D341Med (cell line): ENCODE results near the gene STK32A.
A peak's percentile ranks its signal among the peaks of the same experiment; 100 is the strongest.
"Not testable (repeated sequence)": the region's sequence is repeated elsewhere in the genome, so short reads cannot be mapped to it uniquely, and the experiment has no call there.

ENCODE experiments used
- DNase-seq: peaks from one replicate; pipeline ENCODE4 v3.0.0; 2012; ENCODE audit warnings: low spot score

The STK32A gene

DNA sequence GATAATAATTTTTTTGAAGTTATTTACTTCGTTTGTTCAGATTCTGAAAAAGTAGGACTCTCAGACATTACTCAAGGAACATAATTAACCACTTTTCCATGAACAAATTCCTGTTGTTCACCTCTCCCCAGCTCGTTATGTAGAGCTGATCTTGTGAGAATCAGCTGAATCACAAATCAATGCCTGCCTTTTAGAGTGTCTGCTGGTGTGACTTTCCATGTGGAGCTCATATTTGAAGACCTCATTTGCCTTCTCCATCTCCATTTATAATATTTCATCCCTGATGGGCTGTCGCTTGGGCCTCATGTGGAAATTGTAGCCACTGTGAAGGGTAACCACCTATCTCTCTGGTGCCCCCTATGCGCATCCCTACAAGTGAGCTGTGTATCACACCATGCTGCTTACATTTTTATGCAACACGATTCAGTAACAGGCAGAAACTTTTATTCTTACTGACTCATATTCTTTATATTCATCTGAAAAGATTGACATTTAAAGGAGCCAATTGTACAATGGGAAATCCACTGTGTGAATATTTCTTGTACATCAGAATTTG, 111.3 kb downstream of the STK32A start:
- peak; percentile 29 for DNase-seq

DNA sequence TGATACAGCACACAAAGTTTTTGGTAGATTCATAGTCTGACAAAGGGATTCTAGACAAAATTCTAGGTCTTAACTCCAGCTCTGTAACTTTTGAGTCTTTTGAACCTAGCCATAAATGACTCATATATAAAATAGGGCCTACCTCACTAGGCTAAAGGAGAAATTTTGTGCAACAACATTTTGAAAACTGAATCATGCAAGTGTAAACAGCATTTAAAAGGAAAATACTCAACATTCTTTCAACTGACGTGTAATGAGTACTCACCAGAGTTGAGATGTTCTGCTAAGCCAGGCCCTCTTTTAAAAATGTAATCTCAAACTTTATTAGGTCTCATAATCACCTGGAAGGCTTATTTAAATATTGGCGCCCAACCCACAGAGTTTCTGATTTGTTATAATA, 113.2 kb downstream of the STK32A start:
- no peak for DNase-seq

DNA sequence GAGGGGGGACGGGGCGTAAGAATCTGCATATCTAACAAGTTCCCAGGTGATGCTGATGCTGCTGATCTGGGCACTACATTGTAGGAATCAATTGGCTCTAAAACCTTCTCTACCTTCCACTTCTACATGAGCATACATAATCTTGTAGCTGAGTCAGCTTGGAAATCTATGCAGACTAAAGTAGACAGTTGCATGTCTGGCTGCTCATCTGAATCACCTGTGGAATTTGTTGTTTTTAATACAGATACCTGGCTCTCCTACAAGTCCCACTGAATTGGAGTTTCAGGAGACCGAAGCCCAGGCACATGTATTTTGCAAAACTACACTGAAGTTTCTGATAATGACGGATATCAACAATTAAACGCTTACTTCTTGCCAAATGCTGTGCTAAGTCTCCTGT, 113.6 kb downstream of the STK32A start:
- DNase-seq: no peak

DNA sequence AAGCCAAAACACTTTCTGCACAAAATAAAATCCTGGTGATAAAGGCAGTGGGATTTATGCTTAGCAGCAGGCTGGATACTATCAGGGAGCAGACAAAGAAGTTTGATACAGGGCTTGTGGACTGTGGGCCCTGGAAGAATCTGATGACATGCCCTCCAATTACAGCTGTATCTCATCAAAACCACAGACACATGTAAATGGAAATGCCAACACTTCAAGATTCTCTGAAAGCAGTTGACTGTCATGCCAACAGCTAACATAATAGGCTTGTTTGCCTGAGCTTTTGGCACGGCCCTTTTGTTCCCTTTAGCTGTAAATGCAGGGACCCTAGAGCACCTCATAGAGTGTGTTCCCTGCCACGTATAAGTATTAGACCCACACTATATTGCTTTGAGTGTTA, 114.4 kb downstream of the STK32A start:
- DNase-seq: no peak

DNA sequence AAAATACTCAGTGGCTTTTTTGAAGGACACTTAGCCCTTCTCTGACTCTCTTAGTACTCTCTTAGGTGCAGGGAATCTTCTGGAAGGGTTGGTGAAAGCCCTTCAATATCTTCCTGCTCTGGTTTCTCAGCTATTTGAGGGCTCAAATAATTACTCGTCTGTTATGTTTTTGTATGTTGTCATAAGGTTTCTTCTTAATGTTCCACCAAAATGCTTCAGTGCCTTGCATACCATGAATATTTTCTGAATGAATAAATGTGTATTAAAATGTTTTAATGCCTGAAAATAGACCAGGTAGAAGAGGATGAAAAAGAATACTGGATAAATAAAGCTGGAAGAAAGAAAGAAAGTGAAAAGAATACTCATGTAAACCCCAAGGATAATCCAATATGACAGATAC, 124.3 kb downstream of the STK32A start:
- no peak for DNase-seq

DNA sequence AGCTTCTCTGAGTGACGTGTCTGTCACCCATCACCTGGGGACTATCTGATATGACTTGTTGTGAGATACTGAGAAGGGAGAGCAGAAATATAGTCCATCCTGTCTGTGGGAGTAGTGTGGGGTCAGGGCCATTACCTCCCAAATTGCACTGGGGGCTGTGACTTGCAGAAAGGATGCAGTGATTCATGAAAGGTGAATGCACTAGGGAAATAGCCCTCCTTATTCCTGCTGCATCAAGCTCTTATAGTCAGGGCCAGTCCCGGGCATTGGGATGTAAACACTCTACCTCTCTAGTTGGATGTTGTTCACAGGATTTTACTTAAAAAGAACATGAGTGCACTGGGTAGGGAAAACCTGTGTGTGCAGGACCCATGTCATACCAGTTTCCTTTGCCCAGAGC, 124.8 kb downstream of the STK32A start:
- DNase-seq: no peak

DNA sequence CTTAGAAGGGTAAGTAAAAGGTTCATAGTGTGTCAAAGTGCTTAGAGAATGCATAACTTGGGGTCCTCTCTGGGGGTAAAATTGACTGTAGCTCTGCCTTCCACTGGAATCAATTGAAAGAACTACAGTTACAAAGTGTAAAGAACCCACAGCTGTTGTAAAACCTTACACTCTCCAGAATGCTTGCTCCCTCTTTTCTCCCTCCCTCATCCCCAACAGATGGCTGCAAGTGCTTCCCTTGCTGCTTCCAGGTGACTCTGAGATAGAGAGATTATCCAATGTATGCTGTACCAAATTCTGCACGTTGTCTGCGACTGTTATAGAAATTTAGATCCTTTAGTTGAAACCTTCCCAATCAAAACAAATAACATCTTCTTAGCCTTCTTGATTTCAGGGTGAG, 126.0 kb downstream of the STK32A start:
- no peak for DNase-seq

DNA sequence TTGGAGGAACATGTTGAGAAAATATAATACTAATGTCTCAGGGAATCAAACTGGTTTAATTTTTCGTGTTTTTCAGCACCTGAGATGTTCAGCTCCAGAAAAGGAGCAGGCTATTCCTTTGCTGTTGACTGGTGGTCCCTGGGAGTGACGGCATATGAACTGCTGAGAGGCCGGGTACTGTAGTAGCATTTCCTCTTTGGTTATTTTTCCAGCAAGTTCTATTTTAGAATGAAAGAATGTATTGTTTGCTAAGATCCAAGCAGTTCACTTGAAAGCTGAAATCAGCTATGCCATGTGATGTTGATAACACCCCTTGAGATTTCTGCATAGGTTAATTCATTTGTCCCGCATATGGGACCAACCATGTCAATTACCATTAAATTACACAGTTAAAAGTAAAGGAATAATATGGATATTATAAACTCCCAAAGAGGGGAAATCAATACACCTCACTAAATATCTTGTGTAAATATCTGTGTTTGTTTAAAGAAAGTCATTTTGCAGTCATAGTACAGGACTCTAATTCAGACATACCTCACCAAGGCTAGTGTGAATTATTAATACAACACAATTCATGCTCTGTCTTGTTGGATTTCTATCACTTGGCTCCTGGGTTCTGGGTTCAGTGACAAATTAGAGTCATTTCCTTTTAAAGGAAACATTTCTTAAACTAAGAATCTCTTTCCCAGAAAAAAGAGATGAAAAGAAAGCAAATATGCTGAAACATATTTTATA, 126.8 kb downstream of the STK32A start:
- no peak for DNase-seq

DNA sequence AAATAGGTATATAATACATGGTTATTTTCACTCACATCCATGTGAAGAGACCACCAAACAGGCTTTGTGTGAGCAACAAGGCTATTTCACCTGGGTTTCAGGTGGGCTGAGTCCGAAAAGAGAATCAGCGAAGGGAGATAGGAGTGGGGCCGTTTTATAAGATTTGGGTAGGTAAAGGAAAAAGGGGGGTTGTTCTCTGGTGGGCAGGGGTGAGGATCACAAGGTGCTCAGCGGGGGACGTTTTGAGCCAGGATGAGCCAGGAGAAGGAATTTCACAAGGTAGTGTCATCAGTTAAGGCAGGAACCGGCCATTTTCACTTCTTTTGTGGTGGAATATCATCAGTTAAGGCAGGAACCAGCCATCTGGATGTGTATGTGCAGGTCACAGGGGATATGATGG, 132.6 kb downstream of the STK32A start:
- DNase-seq: not testable (repeated sequence)

DNA sequence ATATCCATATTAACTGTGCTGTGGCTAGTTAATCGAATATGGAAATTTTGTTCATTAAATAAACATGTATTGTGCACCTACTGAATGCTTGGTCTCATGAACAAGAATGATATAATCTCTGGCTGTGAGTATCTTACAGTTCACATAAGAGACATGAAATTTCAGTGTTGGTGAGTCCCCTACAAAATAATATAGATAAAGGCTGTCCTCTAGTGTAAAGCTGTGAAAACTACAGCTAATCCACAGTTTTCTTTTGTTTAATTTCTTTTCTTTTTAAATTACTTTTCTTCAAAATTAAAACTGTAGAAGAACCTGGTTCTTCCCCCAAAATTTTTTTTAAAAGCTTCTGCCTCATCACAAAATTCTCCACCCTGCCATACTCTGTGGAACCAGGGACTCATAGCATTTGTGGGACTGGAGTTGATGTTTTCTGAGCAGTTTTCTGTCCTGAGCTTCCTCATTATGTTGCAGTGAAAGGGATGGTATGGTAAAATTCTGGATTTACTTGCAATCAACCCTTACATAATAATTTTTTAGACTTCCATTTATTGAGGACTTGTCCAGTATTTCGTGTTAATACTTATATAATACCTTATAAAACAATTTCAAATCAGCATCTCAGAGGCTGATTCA, 135.0 kb downstream of the STK32A start:
- no peak for DNase-seq

DNA sequence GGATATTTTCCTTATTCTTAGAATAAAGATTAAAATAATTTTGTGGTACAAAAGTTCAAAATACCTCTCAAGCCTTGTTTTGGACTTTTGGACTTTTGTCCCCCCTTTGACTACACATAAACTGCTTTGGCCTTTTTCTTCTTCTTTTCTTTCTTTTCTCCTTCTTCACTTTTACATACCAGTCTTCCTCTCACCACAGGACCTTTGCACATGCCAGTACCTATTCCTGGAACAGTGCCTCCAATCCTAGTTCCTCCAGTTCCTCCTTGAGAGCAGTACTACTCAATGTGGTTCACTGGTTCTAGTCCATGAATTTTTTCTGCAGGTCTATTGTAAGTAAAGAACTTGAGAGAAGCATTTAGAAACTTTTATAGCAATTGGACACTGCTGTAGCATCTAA, 136.5 kb downstream of the STK32A start:
- DNase-seq: no peak

DNA sequence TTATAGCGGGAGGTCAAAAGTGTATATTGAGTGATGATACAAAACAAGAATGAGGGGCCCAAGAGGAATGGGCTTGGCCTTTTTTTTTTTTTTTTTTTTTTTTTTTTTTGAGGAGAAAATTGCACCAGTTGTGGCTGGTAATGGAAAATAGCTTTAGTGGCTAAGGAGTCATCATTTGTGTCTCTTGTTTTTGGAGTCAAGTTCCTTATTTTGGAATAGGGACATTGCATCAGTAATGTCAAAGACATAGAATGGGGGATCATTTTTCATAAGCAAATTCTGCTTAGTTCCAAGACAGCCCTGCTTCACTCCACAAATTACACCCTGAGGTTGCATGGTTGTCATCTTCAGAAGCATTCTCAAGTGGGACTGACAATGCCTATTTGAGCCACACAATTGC, 137.4 kb downstream of the STK32A start:
- DNase-seq: no peak

DNA sequence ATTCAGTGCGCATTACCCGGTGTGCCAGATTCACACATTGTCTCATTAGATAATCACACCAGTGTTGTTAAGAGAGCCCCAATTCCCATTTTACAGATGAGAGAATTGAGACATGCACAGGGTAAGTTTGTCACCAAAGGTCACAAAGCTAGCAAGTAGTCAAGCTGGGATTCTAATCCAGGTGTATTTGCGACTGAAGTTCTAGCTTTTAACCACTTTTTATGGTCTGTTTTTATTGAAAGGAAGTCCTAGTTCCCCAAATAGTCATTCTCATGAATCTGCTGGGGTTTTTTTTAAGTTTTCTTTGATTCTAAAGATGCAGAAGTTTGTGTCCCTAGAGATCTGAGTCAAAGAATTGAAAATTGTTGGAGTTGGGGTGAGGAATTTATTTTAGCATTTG, 138.5 kb downstream of the STK32A start:
- no peak for DNase-seq

DNA sequence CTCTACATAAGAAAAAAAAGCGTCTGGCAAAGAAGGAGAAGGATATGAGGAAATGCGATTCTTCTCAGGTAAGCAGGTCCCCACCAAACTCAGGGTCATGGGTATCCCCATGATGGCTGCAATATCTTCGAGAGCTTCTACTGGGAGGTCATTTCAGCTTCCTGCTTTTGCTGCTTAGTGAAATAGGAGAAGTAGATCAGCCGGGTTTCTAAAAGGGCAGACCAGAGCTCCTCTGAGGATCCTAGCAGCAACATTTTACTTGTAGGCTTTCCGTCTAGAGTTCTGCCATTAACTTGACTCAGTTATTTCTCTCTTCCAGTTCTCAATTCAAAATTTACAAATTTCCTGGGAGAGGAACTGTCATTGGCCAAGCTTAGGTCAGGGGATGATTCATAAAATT, 140.3 kb downstream of the STK32A start:
- no peak for DNase-seq

DNA sequence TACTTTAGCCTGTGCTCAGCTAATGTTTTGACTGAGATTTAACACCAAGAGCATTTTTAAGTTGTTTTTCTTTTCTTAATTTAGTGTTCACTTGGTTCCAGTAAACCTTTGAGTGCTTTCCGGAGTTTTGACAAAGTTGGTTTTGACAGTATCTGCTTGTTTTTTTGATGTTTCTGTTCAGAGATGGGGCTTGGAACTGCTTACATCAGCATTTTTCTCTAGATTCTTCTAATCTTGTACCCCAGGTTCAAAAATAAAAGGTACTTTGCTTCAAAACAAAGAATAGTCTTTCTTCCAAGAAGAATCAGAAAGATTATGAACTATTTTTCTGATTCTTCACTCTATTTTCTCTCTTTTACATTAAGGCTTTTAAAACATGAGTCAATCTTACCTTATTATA, 142.9 kb downstream of the STK32A start:
- no peak for DNase-seq

DNA sequence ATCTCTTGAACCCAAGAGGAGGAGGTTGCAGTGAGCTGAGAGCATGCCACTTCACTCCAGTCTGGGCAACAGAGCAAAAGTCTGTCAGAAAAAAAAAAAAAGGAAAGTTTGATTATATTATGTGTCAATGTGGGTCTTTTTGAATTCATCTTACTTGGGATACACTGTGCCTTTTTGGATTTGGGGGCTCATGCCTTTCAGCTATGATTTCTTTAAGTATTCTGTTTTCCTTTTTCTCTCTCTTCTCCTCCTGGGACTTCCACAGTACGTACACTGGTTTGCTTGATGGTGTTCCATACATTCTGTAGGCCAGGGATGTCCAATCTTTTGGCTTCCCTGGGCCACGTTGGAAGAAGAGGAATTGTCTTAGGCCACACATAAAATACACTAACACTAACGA, 146.7 kb downstream of the STK32A start:
- no peak for DNase-seq

DNA sequence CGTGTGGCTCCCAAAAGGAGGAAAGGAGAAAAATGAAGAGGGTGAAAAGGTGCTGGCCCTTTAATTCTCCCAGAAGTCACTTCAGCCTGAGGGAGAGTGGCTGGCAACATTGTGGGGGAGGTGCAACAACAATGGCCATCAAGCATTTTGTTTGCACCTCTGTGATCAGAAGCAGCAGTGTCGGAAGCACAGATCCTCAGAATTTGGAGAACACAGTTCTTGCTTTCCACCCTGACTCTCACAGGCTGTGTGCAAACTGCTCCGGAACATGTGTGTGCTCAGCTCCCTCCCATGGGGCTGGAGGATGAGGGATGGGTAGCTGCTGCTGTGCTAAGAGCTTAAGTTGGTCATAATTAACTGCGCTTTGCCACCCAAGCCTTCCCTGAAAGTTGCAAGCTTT, 147.9 kb downstream of the STK32A start:
- DNase-seq: peak; percentile 58

DNA sequence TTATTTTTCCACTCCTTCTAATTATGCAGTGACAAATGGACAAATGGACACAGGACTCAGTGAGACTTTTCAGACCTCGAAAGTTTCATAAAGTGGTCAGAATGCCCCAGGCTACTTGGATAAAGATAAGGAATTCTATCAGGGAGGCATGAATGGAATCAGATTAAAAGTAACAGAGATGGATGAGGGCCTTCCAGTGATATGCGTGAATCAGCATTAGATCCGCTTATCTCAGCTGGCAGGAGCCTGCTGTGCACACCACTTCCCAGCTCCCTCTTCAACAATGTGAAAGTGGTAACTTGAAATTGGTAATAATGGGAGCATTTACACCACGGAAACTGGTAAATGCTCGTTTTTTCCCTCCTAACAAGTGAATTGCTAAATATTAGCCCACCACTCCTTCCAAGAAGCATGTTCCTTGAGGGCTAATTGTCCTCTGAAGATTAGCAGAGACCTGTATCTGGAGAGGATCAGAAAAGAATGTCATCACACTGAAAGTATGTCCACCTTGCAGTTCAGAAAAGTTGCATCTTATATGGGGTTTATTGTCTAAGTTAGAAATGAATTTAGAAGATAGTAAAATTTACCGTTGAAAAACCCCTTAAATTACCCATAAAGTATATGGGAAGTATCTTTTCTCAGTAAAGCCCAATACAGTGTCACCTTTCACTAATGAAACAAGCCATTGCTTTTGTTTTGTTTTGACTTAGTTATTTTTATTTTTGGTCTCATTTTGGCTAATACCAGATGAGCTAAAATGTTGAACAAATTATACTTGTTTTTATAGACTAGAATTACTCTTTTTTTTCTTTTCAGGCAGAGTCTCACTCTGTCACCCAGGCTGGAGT, 149.7 kb downstream of the STK32A start:
- peak; percentile 54 for DNase-seq

DNA sequence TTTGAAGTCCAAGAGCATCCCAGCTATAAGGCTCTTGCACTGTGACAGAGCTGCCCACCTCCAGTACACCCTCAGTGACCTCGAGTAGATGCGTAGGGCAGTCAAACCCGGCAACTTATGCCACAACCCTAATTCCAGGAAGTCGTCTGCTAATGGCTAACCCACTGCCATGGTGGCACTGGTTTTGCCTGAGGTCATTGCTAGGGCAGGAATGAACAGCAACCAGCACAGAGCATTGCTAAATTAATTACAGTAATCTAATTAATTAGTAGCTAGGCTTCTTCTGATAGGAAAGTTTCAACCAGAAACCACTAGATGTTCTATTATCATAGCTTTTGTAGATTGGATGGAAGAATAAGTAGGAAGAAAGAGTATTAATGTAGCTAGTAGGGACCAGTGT, 152.3 kb downstream of the STK32A start:
- DNase-seq: no peak

DNA sequence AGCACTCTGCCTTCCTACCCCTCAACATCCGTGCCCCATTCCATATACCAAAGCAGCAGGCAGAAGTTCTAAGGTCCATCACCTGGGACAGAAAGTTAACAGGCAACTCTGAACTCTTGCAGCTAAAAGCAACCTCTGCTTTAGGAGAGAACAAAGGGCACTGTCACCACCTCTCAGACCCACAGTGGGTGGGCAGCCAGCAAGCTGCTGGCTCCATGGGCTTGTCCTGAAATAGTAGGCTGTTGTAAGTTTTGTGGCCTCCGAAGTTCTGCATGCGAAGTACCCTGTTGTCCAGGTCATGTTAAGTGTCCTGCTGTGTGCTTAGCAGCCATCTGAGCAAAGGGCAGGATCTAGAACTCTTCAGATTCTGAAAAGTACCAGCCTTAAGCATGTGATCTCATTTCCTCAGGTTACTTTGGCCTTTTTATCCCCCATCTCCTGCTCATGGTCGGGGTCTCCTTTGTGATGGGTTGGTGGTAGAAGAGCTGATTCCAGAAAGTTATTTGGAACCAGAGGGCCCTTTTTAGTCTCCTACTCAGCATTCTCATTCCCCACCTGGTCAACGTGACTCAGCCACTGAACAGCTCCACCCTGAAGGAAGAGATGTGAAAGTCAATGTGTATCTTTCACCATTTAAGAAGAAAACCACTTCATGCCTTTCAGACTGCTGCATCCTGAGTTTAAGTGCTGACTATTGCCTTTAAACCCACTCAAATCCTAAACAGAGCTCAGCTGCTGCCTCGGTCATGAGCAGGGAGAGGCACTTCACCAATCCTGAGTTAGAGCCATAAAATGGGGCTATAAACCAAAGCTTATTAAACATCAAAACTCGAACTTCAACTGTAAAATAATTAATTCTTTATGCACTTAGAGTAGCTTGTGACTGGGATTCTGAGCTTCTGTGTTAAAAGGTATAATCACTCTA, 153.6 kb downstream of the STK32A start:
- DNase-seq: no peak

DNA sequence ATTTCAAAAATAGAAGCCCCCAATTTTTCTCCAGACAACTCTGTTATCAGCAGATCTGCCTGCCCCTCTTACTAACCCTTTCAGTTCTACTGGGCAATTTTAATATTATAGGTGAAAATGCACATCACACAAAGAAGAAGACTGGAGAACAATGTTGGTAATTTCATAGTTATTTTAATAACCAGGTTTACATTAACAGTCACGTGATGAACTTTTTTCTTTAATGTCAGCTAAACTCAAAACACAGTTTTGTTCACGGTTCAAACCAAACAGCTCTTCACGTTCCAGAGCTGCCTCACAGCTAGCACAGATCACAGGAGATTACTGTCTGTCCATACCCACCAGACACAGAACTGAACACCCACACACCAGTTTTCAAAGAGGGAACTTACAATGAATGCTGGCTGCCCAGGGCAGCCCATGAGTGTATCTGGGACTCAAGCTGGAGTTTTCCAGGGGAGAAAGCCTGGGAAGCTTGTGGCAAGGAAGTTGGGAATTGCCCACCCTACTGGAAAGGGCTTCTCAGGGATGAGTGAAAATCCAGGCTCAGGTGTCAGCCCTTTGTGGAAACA, 155.9 kb downstream of the STK32A start:
- DNase-seq: no peak
